ENCODE data around the gene C20orf144. TPM values are rescaled to one million over a fixed set of nuclear protein-coding genes. Genes with fewer than 3 reads are reported as not detected.

Gene C20orf144
- total RNA-seq, 4 donors from 2014 or later: not detected

GRCh38 chr20:33673410-33674293 is 11.5 kb downstream of the C20orf144 start:
- in situ Hi-C loops (cut with MboI; ENCODE audit: low pct_ligation_motif_present in 1 of 4, low pct_unique_long_range_greater_than_20kb in 1 of 4, low sequenced_read_pairs in 3 of 4) (no loop called here), intact Hi-C loops (cut with DNase I; ENCODE audit: low total_unique reads) (loop anchor here (5.0 kb wide), 1 partner anchor 226 kb away; no protein-coding TSS in a partner anchor)
- H3K4me3 ChIP-seq: peak overlapping the region; percentile 72 to 91 (median 86)
- H3K4me1 ChIP-seq: peaks cover 13 to 37% (median 34%) of the 10 kb centered on the region in 4 donors
- H3K27me3 ChIP-seq: no peaks in the 10 kb centered on the region
- H3K27ac ChIP-seq: peak overlapping the region; percentile 88 to 96 (median 90)
- WGBS, 2 donors (ENCODE audit: low coverage in 1 of 2): 0 to 10% methylated on average over 5 to 21 of the region's 29 CpGs
- H3K9me3 ChIP-seq: no peaks in the 10 kb centered on the region
- TF ChIP-seq POLR2A (IDR thresholded peaks at IDR 0.05): no peak
- no peak for TF ChIP-seq EP300 (IDR thresholded peaks at IDR 0.05; ENCODE audit: low read depth)
- TF ChIP-seq POLR2AphosphoS5 (IDR thresholded peaks at IDR 0.05): no peak
- TF ChIP-seq CTCF (IDR thresholded peaks at IDR 0.05): no peak
- H3K36me3 ChIP-seq: peaks cover 0 to 5% (median 0%) of the 10 kb centered on the region in 4 donors
- no peak for DNase-seq

- WGBS, 2 donors (ENCODE audit: low coverage in 1 of 2): 3% methylated on average over 62 of the region's 73 CpGs; no CpG with 5 or more reads in 1 of the 2 donors
- Histone ChIP-seq H3K27me3 (no peaks in the 10 kb centered on the region), H3K4me3 (peak within 1 kb of the TSS; percentile 72 to 91 (median 86)), H3K27ac (peak within 1 kb of the TSS; percentile 88 to 96 (median 90)), H3K9me3 (no peaks in the 10 kb centered on the region), H3K36me3 (no peaks in the 10 kb centered on the region), H3K4me1 (peaks cover 13 to 36% (median 34%) of the 10 kb centered on the region in 4 donors)
- TF ChIP-seq EP300 (IDR thresholded peaks at IDR 0.05; ENCODE audit: low read depth) (no peak), CTCF (IDR thresholded peaks at IDR 0.05) (no peak), POLR2A (IDR thresholded peaks at IDR 0.05) (peak; percentile 57), POLR2AphosphoS5 (IDR thresholded peaks at IDR 0.05) (peak; percentile 57 to 73 (median 58))
- intact Hi-C loops (cut with DNase I; ENCODE audit: low total_unique reads): loop anchor here (5.0 kb wide), 1 partner anchor 227 kb away; no protein-coding TSS in a partner anchor
- DNase-seq: peak; percentile 90
- in situ Hi-C loops (cut with MboI; ENCODE audit: low pct_ligation_motif_present in 1 of 4, low pct_unique_long_range_greater_than_20kb in 1 of 4, low sequenced_read_pairs in 3 of 4): no loop called here
Observed at GRCh38 chr20:33674294-33675135, 12.4 kb downstream of the C20orf144 start, which contains the start of gene NECAB3. NECAB3 (minus strand) TSS chr20:33674428; CDS start chr20:33674352, 76 bp downstream.

GRCh38 chr20:33675136-33675959 is 13.2 kb downstream of the C20orf144 start:
- no peaks in the 10 kb centered on the region for H3K27me3 ChIP-seq
- intact Hi-C loops (cut with DNase I; ENCODE audit: low total_unique reads) (no loop called here), in situ Hi-C loops (cut with MboI; ENCODE audit: low pct_ligation_motif_present in 1 of 4, low pct_unique_long_range_greater_than_20kb in 1 of 4, low sequenced_read_pairs in 3 of 4) (no loop called here)
- TF ChIP-seq POLR2A (IDR thresholded peaks at IDR 0.05): no peak
- no peak for TF ChIP-seq EP300 (IDR thresholded peaks at IDR 0.05; ENCODE audit: low read depth)
- peak in 1 of 3 donors; percentile 13 for TF ChIP-seq POLR2AphosphoS5 (IDR thresholded peaks at IDR 0.05)
- peaks cover 13 to 36% (median 34%) of the 10 kb centered on the region in 4 donors for H3K4me1 ChIP-seq
- peak overlapping the region in 3 of 4 donors; percentile 72 to 91 (median 84) for H3K4me3 ChIP-seq
- WGBS, 2 donors (ENCODE audit: low coverage in 1 of 2): 29 to 37% methylated on average over 8 to 16 of the region's 16 CpGs
- peak overlapping the region; percentile 88 to 96 (median 90) for H3K27ac ChIP-seq
- no peaks in the 10 kb centered on the region for H3K36me3 ChIP-seq
- H3K9me3 ChIP-seq: no peaks in the 10 kb centered on the region
- DNase-seq: no peak

DNA sequence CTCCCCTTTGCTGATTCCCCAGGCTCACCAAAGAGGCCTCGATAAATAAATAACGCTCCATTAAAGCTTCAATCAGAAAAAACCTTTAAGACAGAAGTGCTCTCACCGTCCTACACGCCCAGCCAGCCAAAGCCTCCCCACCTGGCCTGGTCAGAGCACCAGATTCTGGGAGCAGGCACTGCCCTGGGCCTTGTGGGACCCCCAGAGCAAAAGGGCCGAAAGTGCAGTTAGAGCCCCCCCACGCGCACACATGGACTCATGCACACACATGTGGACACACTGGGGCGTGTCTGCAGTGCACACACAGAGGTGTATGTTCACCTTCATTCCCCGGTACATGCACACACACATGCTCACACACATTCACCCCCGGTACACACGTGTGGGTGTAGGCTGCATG is 14.0 kb downstream of the C20orf144 start:
- no peak for TF ChIP-seq EP300 (IDR thresholded peaks at IDR 0.05; ENCODE audit: low read depth)
- no peak for TF ChIP-seq CTCF (IDR thresholded peaks at IDR 0.05)
- TF ChIP-seq POLR2A (IDR thresholded peaks at IDR 0.05): no peak
- TF ChIP-seq POLR2AphosphoS5 (IDR thresholded peaks at IDR 0.05): no peak
- Histone ChIP-seq H3K27me3 (no peaks in the 10 kb centered on the region), H3K27ac (peak overlapping the region; percentile 88 to 96 (median 90)), H3K4me1 (peaks cover 13 to 36% (median 34%) of the 10 kb centered on the region in 4 donors), H3K9me3 (no peaks in the 10 kb centered on the region), H3K36me3 (no peaks in the 10 kb centered on the region), H3K4me3 (no peak overlapping the region)
- DNase-seq: no peak
- in situ Hi-C loops (cut with MboI; ENCODE audit: low pct_ligation_motif_present in 1 of 4, low pct_unique_long_range_greater_than_20kb in 1 of 4, low sequenced_read_pairs in 3 of 4): no loop called here
- intact Hi-C loops (cut with DNase I; ENCODE audit: low total_unique reads): no loop called here
- 88% methylated on average over 11 of the region's 11 CpGs; no CpG with 5 or more reads in 1 of the 2 donors for WGBS, 2 donors (ENCODE audit: low coverage in 1 of 2)

Data from transverse colon (tissue), 4 donors.